Caco-2 (cell line): ENCODE data around the gene ACAP3. TPM values are rescaled to one million over a fixed set of nuclear protein-coding genes. Genes with fewer than 3 reads are reported as not detected.

Experiments used
- BruUV-seq: library from RNA; stranded (reverse); fragments of 400-500 nt; replicated peaks from 2 replicates; lab custom pipeline; 2021; lab: Mats Ljungman, UMichigan
- CTCF ChIA-PET: fragments of 300-600 bp; sonication (Branson Sonifier 250); formaldehyde crosslinking; loops from one replicate; lab custom pipeline; 2022; ENCODE audit warnings: antibody characterized with exemption; lab: Charles Lee
- POLR2A ChIA-PET: fragments of 300-600 bp; sonication (Branson Sonifier 250); formaldehyde crosslinking; loops from one replicate; lab custom pipeline; 2022; ENCODE audit warnings: antibody characterized with exemption; lab: Charles Lee
- DNase-seq, 2 experiments: peaks; one replicate each; pipeline versions ENCODE4 v3.0.0 to v3.0.0-alpha.2; 2020 to 2022
- H3K27me3 ChIP-seq: replicated peaks from 2 replicates; pipeline ENCODE4 v1.6.0; 2011; ENCODE audit warnings: low read length; ENCODE audit not compliant: control insufficient read depth, insufficient read depth
- H3K36me3 ChIP-seq: 2 replicates; pipeline ENCODE4 v1.5.1; 2011; ENCODE audit warnings: low read length; ENCODE audit not compliant: control insufficient read depth, insufficient read depth
- H3K4me1 ChIP-seq: fragments of 250-450 bp; sonication (Bioruptor Pico); 2 replicates; pipeline ENCODE4 v1.5.1; 2020; ENCODE audit warnings: mild to moderate bottlenecking
- H3K4me3 ChIP-seq: 2 replicates; pipeline ENCODE4 v1.5.1; 2011; ENCODE audit warnings: low read depth, mild to moderate bottlenecking, control low read depth, low read length
- H3K9me3 ChIP-seq: fragments of 250-450 bp; sonication (Bioruptor Pico); 2 replicates; pipeline ENCODE4 v1.5.1; 2020; ENCODE audit warnings: mild to moderate bottlenecking, moderate library complexity
- H3K27ac Mint-ChIP-seq: one replicate; pipeline ENCODE4 v1.8.0; 2022; ENCODE audit warnings: mixed read lengths; ENCODE audit not compliant: unreplicated experiment
- H3K27me3 Mint-ChIP-seq: one replicate; pipeline ENCODE4 v1.8.0; 2022; ENCODE audit warnings: mixed read lengths; ENCODE audit not compliant: insufficient read depth, unreplicated experiment
- H3K36me3 Mint-ChIP-seq: one replicate; pipeline ENCODE4 v1.8.0; 2022; ENCODE audit warnings: mild to moderate bottlenecking, mixed read lengths; ENCODE audit not compliant: insufficient read depth, unreplicated experiment
- H3K4me1 Mint-ChIP-seq: one replicate; pipeline ENCODE4 v1.8.0; 2022; ENCODE audit warnings: low read depth, mixed read lengths; ENCODE audit not compliant: unreplicated experiment
- H3K4me3 Mint-ChIP-seq: one replicate; pipeline ENCODE4 v1.8.0; 2022; ENCODE audit warnings: mild to moderate bottlenecking, moderate library complexity, mixed read lengths; ENCODE audit not compliant: unreplicated experiment
- H3K9me3 Mint-ChIP-seq: one replicate; pipeline ENCODE4 v1.8.0; 2022; ENCODE audit warnings: mixed read lengths; ENCODE audit not compliant: unreplicated experiment
- CTCF ChIP-seq, 2 experiments: fragments of 200-600 bp in 1 of 2; IDR thresholded peaks; 1 replicate in 1 of 2; 2 replicates in 1 of 2; pipeline versions ENCODE4 v1.5.1 to v1.8.0; 2011 to 2022; ENCODE audit warnings: antibody characterized with exemption in 1 of 2, control low read depth in 1 of 2, inconsistent platforms in 1 of 2, low read depth in 1 of 2, low read length in 1 of 2, mild to moderate bottlenecking in 1 of 2, moderate library complexity in 1 of 2; ENCODE audit not compliant: insufficient read depth in 1 of 2, severe bottlenecking in 1 of 2, unreplicated experiment in 1 of 2
- intact Hi-C: fragments of 100-400 bp; cut with micrococcal nuclease; formaldehyde crosslinking; loops from one replicate; pipeline ENCODE4 v1.10.0; 2022; ENCODE audit not compliant: unreplicated experiment
- total RNA-seq: library from RNA; stranded (reverse); gene quantifications from 2 replicates; pipeline ENCODE4 v1.2.3, GENCODE V29; 2022

ACAP3 gene
- total RNA-seq, 1 experiment from 2014 or later = 46.6 TPM

GRCh38 chr1:1330366-1331067, 22.8 kb upstream of the ACAP3 start:
- Histone ChIP-seq H3K4me3 (no peak overlapping the region), H3K36me3 (no peaks in the 10 kb centered on the region), H3K4me1 (0 out of 2 replicates have a peak, but pooled peaks cover 4% of the 10 kb centered on the region), H3K9me3 (no peaks in the 10 kb centered on the region), H3K27me3 (no peaks in the 10 kb centered on the region)
- H3K36me3 Mint-ChIP-seq = peaks cover 50% of the 10 kb centered on the region
- ChIA-PET POLR2A (no interaction called here), CTCF (no interaction called here)
- BruUV-seq = no TSS peak
- no peak overlapping the region for H3K27ac Mint-ChIP-seq
- no peaks in the 10 kb centered on the region for H3K27me3 Mint-ChIP-seq
- no peak for DNase-seq
- no peak overlapping the region for H3K4me3 Mint-ChIP-seq
- intact Hi-C loops = no loop called here
- no peaks in the 10 kb centered on the region for H3K4me1 Mint-ChIP-seq
- no peak for TF ChIP-seq CTCF (IDR thresholded peaks at IDR 0.05; ENCODE audit: insufficient read depth in 1 of 2, low read depth in 1 of 2, low read length in 1 of 2, severe bottlenecking in 1 of 2, unreplicated experiment in 1 of 2)
- H3K9me3 Mint-ChIP-seq = no peaks in the 10 kb centered on the region

- H3K27me3 Mint-ChIP-seq = no peaks in the 10 kb centered on the region
These were observed 21.8 kb upstream of the ACAP3 start for GRCh38 chr1:1329304-1330210.

More at GRCh38 chr1:1329304-1330210, 21.8 kb upstream of the ACAP3 start:
- H3K4me3 Mint-ChIP-seq = no peak overlapping the region
- no peak for TF ChIP-seq CTCF (IDR thresholded peaks at IDR 0.05; ENCODE audit: insufficient read depth in 1 of 2, low read depth in 1 of 2, low read length in 1 of 2, severe bottlenecking in 1 of 2, unreplicated experiment in 1 of 2)
- H3K27me3 ChIP-seq = no peaks in the 10 kb centered on the region
- no peak overlapping the region for H3K4me3 ChIP-seq
- H3K9me3 Mint-ChIP-seq = no peaks in the 10 kb centered on the region
- DNase-seq = no peak
- H3K4me1 ChIP-seq = 0 out of 2 replicates have a peak, but pooled peaks cover 5% of the 10 kb centered on the region
- intact Hi-C loops = no loop called here
- POLR2A ChIA-PET = no interaction called here
- no peak overlapping the region for H3K27ac Mint-ChIP-seq
- H3K36me3 Mint-ChIP-seq = peaks cover 51% of the 10 kb centered on the region
- no TSS peak for BruUV-seq
- no peaks in the 10 kb centered on the region for H3K36me3 ChIP-seq
- no peaks in the 10 kb centered on the region for H3K4me1 Mint-ChIP-seq
- CTCF ChIA-PET = no interaction called here
- H3K9me3 ChIP-seq = no peaks in the 10 kb centered on the region
